MCF 10A (cell line): Measurements from ENCODE around the gene LRIT1. TPM values are rescaled to one million over a fixed set of nuclear protein-coding genes. Genes with fewer than 3 reads are reported as not detected.

ENCODE experiments used
- BruUV-seq: library from RNA; stranded (reverse); fragments of 400-500 nt; replicated peaks from 2 replicates; lab custom pipeline; 2021; lab: Mats Ljungman, UMichigan
- CTCF ChIA-PET: fragments of 300-600 bp; sonication (Branson Sonifier 250); formaldehyde crosslinking; extraction: SDS; loops from one replicate; lab custom pipeline; 2021; ENCODE audit warnings: antibody characterized with exemption, inconsistent platforms; lab: Yijun Ruan, JAX
- POLR2A ChIA-PET: fragments of 300-600, 350-650 bp; sonication (Branson Sonifier 250); formaldehyde crosslinking; extraction: SDS; loops from one replicate; lab custom pipeline; 2020; ENCODE audit warnings: antibody characterized with exemption, inconsistent platforms; lab: Yijun Ruan, JAX
- DNase-seq: peaks from one replicate; pipeline ENCODE4 v3.0.0-alpha.2; 2018; ENCODE audit not compliant: unreplicated experiment
- H3K27ac Mint-ChIP-seq: one replicate; pipeline ENCODE4 v1.8.0; 2022; ENCODE audit warnings: mild to moderate bottlenecking, low read depth, mixed read lengths; ENCODE audit not compliant: unreplicated experiment
- H3K27me3 Mint-ChIP-seq: one replicate; pipeline ENCODE4 v1.8.0; 2022; ENCODE audit warnings: mixed read lengths; ENCODE audit not compliant: insufficient read depth, unreplicated experiment
- H3K36me3 Mint-ChIP-seq: one replicate; pipeline ENCODE4 v1.8.0; 2022; ENCODE audit warnings: mild to moderate bottlenecking, moderate library complexity, mixed read lengths; ENCODE audit not compliant: insufficient read depth, unreplicated experiment
- H3K4me1 Mint-ChIP-seq: one replicate; pipeline ENCODE4 v1.8.0; 2022; ENCODE audit warnings: mixed read lengths; ENCODE audit not compliant: insufficient read depth, unreplicated experiment
- H3K4me3 Mint-ChIP-seq: one replicate; pipeline ENCODE4 v1.8.0; 2022; ENCODE audit warnings: mild to moderate bottlenecking, moderate library complexity, mixed read lengths; ENCODE audit not compliant: unreplicated experiment
- H3K9me3 Mint-ChIP-seq: one replicate; pipeline ENCODE4 v1.8.0; 2022; ENCODE audit warnings: mixed read lengths; ENCODE audit not compliant: unreplicated experiment
- intact Hi-C: fragments of 100-400 bp; cut with micrococcal nuclease; formaldehyde crosslinking; loops from 2 replicates; pipeline ENCODE4 v1.14.1; 2022
- total RNA-seq: library from RNA; stranded (reverse); gene quantifications from 2 replicates; pipeline ENCODE4 v1.2.3, GENCODE V29; 2022
- TF ChIP-seq, protein P1 (sequence below): fragments of 200-600 bp; IDR thresholded peaks from one replicate; pipeline ENCODE4 v1.8.0; 2022; ENCODE audit warnings: antibody characterized with exemption, mild to moderate bottlenecking; ENCODE audit not compliant: unreplicated experiment

Gene LRIT1
- total RNA-seq, 1 experiment from 2014 or later: not detected

DNA sequence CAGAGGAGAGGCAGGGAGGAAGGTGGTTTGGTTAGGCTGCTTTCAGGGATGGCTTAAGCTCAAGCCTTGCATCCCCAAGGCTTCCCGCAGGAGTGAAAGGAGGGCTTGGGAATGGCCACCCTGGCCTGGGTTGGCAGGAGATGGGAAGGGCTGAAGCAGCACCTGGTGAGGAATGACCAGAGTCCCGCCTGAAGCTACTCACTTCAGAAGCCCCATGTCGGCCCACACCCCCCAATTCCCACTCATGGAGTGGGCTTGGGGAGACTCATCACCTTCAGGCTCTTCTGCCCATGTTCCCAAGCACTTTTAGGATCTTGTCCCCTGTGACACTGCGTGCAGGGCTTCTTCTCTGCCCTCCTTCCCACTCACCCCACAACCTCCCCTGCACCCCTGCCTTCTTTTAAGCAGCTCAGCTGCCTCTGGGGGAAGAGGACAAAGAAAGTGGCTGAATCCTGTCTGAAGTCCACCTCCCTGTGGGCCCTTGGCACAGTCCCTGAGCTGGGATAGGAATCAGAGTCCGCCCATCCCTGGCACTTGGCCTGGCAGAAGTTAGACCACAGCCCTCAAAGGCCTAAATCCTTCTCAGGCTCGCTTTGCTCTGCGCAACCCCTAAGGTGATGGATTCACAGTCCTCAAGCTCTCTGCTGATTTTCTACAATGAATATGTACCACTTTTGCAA is 20.0 kb upstream of the LRIT1 start:
- CTCF ChIA-PET: interaction anchor here (0.6 to 1.9 kb wide), 3 partner anchors 10 to 1524 kb away, joined by 3 to 16 read pairs (median 3); no protein-coding TSS in a partner anchor
- BruUV-seq: no TSS peak
- POLR2A ChIA-PET: no interaction called here
- Mint-ChIP-seq H3K4me1 (no peaks in the 10 kb centered on the region), H3K9me3 (no peaks in the 10 kb centered on the region), H3K36me3 (no peaks in the 10 kb centered on the region), H3K27me3 (peaks cover 14% of the 10 kb centered on the region), H3K4me3 (no peak overlapping the region), H3K27ac (no peak overlapping the region)
- DNase-seq: no peak
- TF ChIP-seq, protein P1, sequence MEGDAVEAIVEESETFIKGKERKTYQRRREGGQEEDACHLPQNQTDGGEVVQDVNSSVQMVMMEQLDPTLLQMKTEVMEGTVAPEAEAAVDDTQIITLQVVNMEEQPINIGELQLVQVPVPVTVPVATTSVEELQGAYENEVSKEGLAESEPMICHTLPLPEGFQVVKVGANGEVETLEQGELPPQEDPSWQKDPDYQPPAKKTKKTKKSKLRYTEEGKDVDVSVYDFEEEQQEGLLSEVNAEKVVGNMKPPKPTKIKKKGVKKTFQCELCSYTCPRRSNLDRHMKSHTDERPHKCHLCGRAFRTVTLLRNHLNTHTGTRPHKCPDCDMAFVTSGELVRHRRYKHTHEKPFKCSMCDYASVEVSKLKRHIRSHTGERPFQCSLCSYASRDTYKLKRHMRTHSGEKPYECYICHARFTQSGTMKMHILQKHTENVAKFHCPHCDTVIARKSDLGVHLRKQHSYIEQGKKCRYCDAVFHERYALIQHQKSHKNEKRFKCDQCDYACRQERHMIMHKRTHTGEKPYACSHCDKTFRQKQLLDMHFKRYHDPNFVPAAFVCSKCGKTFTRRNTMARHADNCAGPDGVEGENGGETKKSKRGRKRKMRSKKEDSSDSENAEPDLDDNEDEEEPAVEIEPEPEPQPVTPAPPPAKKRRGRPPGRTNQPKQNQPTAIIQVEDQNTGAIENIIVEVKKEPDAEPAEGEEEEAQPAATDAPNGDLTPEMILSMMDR: no peak
- intact Hi-C loops: loop anchor here (10.0 kb wide), 1 partner anchor 483 kb away; no protein-coding TSS in a partner anchor

DNA sequence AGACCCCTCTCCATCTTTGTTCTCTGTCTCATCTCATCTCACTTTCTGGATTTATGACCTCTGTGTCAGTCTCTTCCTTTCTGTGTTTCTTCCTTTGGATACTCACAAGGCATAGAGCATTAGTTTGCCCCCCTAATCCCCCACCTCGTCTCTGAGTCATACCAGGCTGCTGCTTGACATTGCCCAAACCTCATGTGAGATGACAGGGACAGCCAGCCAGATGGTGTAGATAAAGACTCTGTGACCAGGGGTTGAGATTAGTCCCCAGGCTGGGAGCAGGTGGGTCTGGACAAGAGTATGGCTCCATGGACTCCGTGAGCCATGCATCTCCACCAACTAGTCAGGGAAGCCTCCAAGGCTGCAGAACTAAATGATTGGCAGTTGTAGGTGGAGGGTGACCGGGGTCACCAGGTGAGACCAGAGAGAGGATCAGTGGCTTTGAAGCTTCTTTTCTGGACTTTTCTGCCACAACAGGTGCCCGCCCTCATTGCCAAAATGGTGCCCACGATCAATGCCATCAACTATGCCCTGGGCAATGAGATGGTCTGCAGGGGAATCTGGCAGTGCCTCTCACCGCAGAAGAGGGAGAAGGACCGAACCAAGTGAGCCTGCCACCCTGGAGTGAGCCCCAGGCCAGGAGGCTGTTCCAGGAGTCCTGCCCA is 16.8 kb upstream of the LRIT1 start:
- Mint-ChIP-seq H3K9me3 (no peaks in the 10 kb centered on the region), H3K4me3 (no peak overlapping the region), H3K27me3 (peaks cover 20% of the 10 kb centered on the region), H3K4me1 (no peaks in the 10 kb centered on the region), H3K27ac (no peak overlapping the region), H3K36me3 (no peaks in the 10 kb centered on the region)
- no peak for DNase-seq
- TF ChIP-seq, protein P1: no peak
- CTCF ChIA-PET: interaction anchor here (1.3 to 1.7 kb wide), 2 partner anchors 10 to 279 kb away, joined by 4 to 6 read pairs; no protein-coding TSS in a partner anchor
- intact Hi-C loops: no loop called here
- no TSS peak for BruUV-seq
- POLR2A ChIA-PET: no interaction called here

DNA sequence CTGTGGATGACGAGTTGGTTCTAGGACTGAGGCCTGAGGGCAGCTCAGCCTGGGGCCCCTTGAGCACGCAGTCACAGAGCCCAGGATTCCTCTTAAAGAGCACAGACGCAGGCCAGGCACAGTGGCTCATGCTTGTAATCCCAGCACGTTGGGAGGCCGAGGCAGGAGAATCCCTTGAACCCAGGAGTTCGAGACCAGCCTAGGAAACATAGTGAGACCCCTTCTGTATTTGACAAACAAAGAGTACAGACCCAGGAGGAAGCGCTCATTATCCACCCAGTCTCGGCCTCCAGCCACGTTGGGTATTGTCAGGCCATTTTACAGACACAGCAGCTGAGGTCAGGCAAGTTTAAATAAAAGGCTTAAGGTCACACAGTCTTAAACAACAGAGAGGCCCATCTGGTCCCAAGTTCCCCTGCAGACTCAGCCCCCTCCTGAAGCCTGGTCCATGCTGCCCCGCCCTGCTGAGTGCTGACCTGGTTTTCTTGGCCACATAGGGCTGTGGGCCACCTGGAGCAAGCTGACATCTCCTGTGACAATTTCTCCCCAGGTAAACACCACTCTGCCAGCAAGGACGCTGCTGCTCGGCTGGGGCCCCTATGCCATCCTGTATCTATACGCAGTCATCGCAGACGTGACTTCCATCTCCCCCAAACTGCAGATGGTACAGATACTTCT is 16.1 kb upstream of the LRIT1 start:
- Mint-ChIP-seq H3K27ac (no peak overlapping the region), H3K4me3 (no peak overlapping the region), H3K4me1 (no peaks in the 10 kb centered on the region), H3K9me3 (no peaks in the 10 kb centered on the region), H3K27me3 (peaks cover 13% of the 10 kb centered on the region), H3K36me3 (no peaks in the 10 kb centered on the region)
- CTCF ChIA-PET: interaction anchor here (0.6 to 1.7 kb wide), 4 partner anchors 8 to 283 kb away, joined by 3 to 4 read pairs (median 3); no protein-coding TSS in a partner anchor
- intact Hi-C loops: no loop called here
- DNase-seq: no peak
- no TSS peak for BruUV-seq
- POLR2A ChIA-PET: no interaction called here
- TF ChIP-seq, protein P1: no peak
